ENCODE data around the gene RB1. TPM values are rescaled to one million over a fixed set of nuclear protein-coding genes. Genes with fewer than 3 reads are reported as not detected.

RB1 gene
- total RNA-seq, 4 donors from 2014 or later = 28.4 to 33.2 (median 29.9) TPM

DNA sequence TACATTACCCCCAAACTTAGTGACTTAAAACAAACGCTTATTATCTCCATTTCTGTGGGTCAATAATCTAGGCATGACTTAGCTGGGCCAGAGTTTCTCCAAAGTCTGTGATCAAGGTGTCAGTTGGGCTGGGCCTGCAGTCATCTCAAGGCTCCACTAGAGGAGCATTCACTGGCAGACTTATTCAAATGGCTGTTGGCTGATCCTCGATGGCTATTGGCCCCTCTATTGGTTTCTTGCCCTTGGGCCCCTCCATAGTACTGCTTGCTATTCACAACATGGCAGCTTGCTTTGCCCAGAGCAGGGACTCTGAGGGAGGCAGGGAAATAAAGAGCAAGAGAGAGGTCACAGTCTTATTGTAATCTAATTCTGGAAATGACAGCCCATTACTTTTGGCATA is 171.7 kb downstream of the RB1 start:
- no peak overlapping the region for H3K27ac ChIP-seq (replicated peaks in 1 of 4)
- H3K27me3 ChIP-seq = no peaks in the 10 kb centered on the region
- DNase-seq (ENCODE audit: extremely low spot score) = no peak
- no peak overlapping the region for H3K4me3 ChIP-seq
- WGBS = 85% methylated on average over 1 of the region's 2 CpGs
- TF ChIP-seq POLR2A (IDR thresholded peaks at IDR 0.05; ENCODE audit: low read depth) = no peak
- TF ChIP-seq, protein P1, sequence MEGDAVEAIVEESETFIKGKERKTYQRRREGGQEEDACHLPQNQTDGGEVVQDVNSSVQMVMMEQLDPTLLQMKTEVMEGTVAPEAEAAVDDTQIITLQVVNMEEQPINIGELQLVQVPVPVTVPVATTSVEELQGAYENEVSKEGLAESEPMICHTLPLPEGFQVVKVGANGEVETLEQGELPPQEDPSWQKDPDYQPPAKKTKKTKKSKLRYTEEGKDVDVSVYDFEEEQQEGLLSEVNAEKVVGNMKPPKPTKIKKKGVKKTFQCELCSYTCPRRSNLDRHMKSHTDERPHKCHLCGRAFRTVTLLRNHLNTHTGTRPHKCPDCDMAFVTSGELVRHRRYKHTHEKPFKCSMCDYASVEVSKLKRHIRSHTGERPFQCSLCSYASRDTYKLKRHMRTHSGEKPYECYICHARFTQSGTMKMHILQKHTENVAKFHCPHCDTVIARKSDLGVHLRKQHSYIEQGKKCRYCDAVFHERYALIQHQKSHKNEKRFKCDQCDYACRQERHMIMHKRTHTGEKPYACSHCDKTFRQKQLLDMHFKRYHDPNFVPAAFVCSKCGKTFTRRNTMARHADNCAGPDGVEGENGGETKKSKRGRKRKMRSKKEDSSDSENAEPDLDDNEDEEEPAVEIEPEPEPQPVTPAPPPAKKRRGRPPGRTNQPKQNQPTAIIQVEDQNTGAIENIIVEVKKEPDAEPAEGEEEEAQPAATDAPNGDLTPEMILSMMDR (IDR thresholded peaks at IDR 0.05) = no peak
- no peak for TF ChIP-seq EP300 (IDR thresholded peaks at IDR 0.05)
- TF ChIP-seq POLR2AphosphoS5 (IDR thresholded peaks at IDR 0.05) = no peak
- H3K9me3 ChIP-seq = no peaks in the 10 kb centered on the region
- intact Hi-C loops (cut with DNase I) = no loop called here
- H3K4me1 ChIP-seq = no peaks in the 10 kb centered on the region
- H3K36me3 ChIP-seq = peaks cover 7 to 39% (median 17%) of the 10 kb centered on the region in 4 donors

DNA sequence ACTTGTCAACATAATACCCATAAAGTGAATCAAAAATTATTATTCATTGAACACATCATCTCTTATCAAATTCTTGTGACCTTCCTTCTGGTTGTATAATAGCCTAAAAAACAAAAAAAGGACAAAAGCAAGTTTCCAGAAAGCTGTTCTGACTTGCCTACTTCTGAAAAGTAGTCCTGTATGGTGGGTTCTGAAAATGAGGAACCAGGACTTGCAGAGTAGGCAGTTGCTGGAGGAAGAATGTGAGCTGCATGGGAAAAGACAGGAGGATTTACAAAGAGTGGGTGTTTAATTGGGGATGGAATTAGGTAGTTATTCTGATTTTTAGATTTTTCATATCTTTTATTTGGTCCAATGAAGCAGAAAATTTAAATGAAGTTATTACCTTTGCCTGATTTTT is 172.7 kb downstream of the RB1 start:
- no peak for DNase-seq (ENCODE audit: extremely low spot score)
- no peaks in the 10 kb centered on the region for H3K9me3 ChIP-seq
- no peak overlapping the region for H3K4me3 ChIP-seq
- H3K36me3 ChIP-seq = peaks cover 7 to 40% (median 17%) of the 10 kb centered on the region in 4 donors
- intact Hi-C loops (cut with DNase I) = no loop called here
- H3K27ac ChIP-seq (replicated peaks in 1 of 4) = no peak overlapping the region
- H3K27me3 ChIP-seq = no peaks in the 10 kb centered on the region
- no peaks in the 10 kb centered on the region for H3K4me1 ChIP-seq
- TF ChIP-seq, protein P1 (IDR thresholded peaks at IDR 0.05) = no peak
- TF ChIP-seq EP300 (IDR thresholded peaks at IDR 0.05) (no peak), POLR2A (IDR thresholded peaks at IDR 0.05; ENCODE audit: low read depth) (no peak), POLR2AphosphoS5 (IDR thresholded peaks at IDR 0.05) (no peak)

DNA sequence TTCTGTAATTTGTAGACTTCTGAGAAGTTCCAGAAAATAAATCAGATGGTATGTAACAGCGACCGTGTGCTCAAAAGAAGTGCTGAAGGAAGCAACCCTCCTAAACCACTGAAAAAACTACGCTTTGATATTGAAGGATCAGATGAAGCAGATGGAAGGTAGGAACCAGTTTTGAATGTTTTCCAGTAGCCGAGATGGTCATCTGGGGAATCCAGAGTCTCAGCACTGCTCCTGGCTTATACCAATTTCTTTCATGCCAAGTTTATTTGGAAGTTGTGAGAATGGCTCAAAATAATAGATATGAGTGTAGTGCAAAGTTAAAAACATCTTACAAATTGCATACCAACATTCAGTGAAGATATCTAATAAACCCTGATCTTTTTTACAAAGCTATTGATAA is 173.1 kb downstream of the RB1 start:
- H3K36me3 ChIP-seq = peaks cover 7 to 40% (median 17%) of the 10 kb centered on the region in 4 donors
- H3K27ac ChIP-seq (replicated peaks in 1 of 4) = no peak overlapping the region
- no peaks in the 10 kb centered on the region for H3K9me3 ChIP-seq
- no peaks in the 10 kb centered on the region for H3K27me3 ChIP-seq
- intact Hi-C loops (cut with DNase I) = no loop called here
- no peak overlapping the region for H3K4me3 ChIP-seq
- 51% methylated on average over 4 of the region's 4 CpGs for WGBS
- DNase-seq (ENCODE audit: extremely low spot score) = no peak
- no peak for TF ChIP-seq EP300 (IDR thresholded peaks at IDR 0.05)
- TF ChIP-seq, protein P1 (IDR thresholded peaks at IDR 0.05) = no peak
- TF ChIP-seq POLR2AphosphoS5 (IDR thresholded peaks at IDR 0.05) = no peak
- TF ChIP-seq POLR2A (IDR thresholded peaks at IDR 0.05; ENCODE audit: low read depth) = no peak
- H3K4me1 ChIP-seq = no peaks in the 10 kb centered on the region

DNA sequence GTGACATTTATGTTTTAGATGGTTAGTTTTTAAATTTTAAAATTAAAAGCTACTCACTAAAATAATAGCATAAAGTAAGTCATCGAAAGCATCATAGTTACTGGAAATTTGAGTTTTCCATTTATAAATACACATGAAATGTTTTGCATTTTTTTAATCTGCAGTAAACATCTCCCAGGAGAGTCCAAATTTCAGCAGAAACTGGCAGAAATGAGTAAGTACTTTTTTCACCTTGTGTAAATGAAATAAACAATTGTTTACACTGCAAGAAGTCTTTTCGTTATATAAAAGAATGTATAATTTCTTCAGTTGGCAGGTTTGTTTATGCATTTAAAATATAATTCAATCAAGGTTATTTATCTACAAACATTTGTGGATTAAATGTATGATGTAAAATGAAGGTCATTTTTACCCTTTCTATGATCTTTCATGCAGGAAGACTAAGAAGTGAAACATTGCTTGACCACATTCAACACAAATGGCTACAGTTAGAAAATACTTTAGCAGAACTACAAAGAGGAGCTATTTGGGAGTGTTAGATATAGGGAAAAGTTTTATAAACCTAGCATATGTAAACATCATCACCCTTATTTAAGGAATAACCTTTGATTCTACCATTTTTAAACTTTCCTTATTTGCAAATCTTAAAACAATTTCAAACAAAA is 173.8 kb downstream of the RB1 start:
- intact Hi-C loops (cut with DNase I) = no loop called here
- TF ChIP-seq EP300 (IDR thresholded peaks at IDR 0.05) (no peak), POLR2AphosphoS5 (IDR thresholded peaks at IDR 0.05) (no peak), POLR2A (IDR thresholded peaks at IDR 0.05; ENCODE audit: low read depth) (no peak)
- TF ChIP-seq, protein P1 (IDR thresholded peaks at IDR 0.05) = no peak
- no peak overlapping the region for H3K27ac ChIP-seq (replicated peaks in 1 of 4)
- no peak for DNase-seq (ENCODE audit: extremely low spot score)
- no peaks in the 10 kb centered on the region for H3K9me3 ChIP-seq
- no peak overlapping the region for H3K4me3 ChIP-seq
- H3K4me1 ChIP-seq = no peaks in the 10 kb centered on the region
- H3K36me3 ChIP-seq = peaks cover 7 to 38% (median 17%) of the 10 kb centered on the region in 4 donors
- H3K27me3 ChIP-seq = no peaks in the 10 kb centered on the region
- WGBS = 88% methylated on average over 2 of the region's 2 CpGs

DNA sequence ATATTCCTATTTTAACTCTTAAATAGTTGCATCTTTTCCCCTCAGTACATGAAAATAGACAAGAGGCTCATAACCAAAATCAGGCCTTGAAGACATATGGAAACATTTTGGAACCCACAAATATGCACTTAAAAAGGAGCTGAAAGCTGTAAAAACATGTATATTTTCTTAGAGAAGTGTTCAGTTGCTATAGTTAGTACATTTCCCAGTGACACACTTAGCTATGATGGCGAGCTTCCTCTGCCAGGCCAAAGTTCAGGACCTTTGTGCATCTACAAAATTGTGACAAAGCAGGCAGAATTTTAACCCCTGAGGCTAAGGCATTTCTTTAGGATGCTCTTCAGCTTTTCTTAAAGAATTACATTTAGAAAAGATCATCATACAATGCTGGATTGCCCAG is 174.8 kb downstream of the RB1 start:
- Histone ChIP-seq H3K4me3 (no peak overlapping the region), H3K36me3 (peaks cover 7 to 36% (median 14%) of the 10 kb centered on the region in 4 donors), H3K27me3 (no peaks in the 10 kb centered on the region), H3K9me3 (no peaks in the 10 kb centered on the region), H3K4me1 (no peaks in the 10 kb centered on the region), H3K27ac (replicated peaks in 1 of 4) (no peak overlapping the region)
- WGBS = 74% methylated on average over 1 of the region's 1 CpG
- intact Hi-C loops (cut with DNase I) = no loop called here
- TF ChIP-seq, protein P1 (IDR thresholded peaks at IDR 0.05) = no peak
- no peak for TF ChIP-seq POLR2AphosphoS5 (IDR thresholded peaks at IDR 0.05)
- TF ChIP-seq POLR2A (IDR thresholded peaks at IDR 0.05; ENCODE audit: low read depth) = no peak
- TF ChIP-seq EP300 (IDR thresholded peaks at IDR 0.05) = no peak
- no peak for DNase-seq (ENCODE audit: extremely low spot score)
